Stimulated activated CD4-positive, alpha-beta T cell treated with anti-CD3 and anti-CD28 coated beads, TNF-alpha, amount 100 ng/mL, for 4 hours (primary cell): Measurements from ENCODE around the gene CFAP70.

Experiments used
- DNase-seq, 3 experiments: peaks; one replicate each; pipeline ENCODE4 v3.0.0-alpha.2; 2020; ENCODE audit warnings: low read depth in 3 of 3

The CFAP70 gene

GRCh38 chr10:73215749-73216148, 142.9 kb downstream of the CFAP70 start:
- DNase-seq, result no peak

DNA sequence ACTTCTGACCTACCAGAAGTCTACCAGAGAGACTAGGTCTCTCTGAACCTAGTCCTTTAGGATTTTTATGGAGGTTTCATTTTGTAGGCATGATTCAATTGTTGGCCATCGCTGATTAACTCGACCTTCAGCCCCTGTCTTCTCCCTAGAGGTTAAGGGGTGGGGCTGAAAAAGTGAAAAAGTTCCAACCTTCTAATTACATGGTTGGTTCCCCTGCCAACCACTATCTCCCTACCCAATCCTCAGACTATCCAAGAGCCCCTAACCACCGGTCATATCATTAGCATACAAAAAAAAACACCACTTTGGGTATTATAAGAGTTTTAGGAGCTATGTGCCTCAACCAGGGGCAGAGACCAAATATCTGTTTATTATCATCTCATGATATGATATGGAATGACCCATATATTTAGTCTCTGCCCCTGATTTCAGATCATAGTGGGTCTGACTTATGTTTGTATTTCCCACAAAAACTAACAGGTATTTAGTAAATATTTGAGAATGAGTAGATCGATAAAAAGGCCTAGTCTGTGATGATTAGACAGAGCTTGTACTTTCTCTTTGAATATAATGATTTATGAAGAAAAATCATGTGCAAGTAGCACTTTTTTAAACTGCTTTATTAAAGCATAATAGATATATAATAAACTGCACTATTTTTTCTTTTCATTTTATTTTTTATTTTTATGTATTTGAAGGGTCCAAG, 147.4 kb downstream of the CFAP70 start:
- DNase-seq, result no peak

GRCh38 chr10:73210395-73211105, 148.1 kb downstream of the CFAP70 start:
- DNase-seq, result no peak

- DNase-seq, result no peak
Observed at GRCh38 chr10:73209705-73210104, 149.0 kb downstream of the CFAP70 start.

GRCh38 chr10:73207883-73208282, 150.8 kb downstream of the CFAP70 start:
- DNase-seq, result no peak

GRCh38 chr10:73206385-73206784, 152.3 kb downstream of the CFAP70 start:
- no peak for DNase-seq

DNA sequence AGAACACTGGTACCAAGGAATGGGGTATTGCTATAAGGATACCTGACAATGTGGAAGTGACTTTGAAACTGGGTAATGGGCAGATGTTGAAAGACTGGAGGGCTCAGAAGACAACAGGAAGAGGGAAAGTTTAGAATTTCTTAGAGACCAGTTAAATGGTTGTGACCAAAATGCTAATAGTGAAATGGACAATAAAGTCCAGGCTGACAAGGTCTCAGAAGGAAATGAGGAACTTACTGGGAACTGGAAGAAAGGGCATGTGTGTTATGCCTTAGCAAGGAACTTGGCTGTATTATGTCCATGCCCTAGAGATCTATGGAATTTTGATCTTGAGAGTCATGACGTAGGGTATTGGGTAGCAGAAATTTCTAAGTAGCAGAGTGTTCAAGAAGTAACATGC, 152.8 kb downstream of the CFAP70 start:
- no peak for DNase-seq

DNA sequence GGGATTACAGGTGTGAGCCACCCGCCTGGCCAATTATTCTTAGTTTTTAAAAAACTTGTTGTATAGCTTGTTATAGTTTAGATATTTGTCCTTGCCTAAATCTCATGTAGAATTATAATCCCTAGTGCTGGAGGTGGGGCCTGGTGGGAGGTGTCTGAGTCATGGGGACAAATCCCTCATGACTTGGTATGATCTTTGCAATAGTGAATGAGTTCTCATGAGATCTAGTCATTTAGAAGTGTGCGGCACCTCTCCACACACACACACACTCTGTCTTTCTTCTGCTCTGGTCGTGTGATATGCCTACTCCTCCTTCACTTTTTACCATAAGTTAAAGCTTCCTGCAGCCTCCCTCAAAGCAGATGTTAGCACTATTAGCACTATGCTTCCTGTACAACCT, 153.6 kb downstream of the CFAP70 start:
- no peak for DNase-seq
